ENCODE measurements around the gene ABI3. TPM values are rescaled to one million over a fixed set of nuclear protein-coding genes. Genes with fewer than 3 reads are reported as not detected.

The ABI3 gene
- total RNA-seq, 1 donor from 2014 or later, result not detected

DNA sequence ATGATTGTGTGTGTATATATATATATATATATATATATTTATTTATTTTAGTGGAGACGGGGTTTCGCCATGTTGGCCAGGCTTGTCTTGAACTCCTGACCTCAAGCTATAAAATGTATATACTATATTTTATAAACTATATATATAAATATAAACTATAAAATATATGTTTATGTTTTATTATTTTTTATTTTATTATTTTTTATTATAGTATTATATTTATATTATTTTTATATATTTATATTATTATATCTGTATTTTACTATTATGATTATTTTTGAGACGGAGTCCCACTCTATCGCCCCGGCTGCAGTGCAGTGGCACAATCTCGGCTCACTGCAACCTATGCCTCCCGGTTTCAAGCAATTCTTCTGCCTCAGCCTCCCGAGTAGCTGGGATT, 30.5 kb downstream of the ABI3 start:
- Histone ChIP-seq H3K9ac (no peak overlapping the region), H4K20me1 (ENCODE audit: low read depth) (no peaks in the 10 kb centered on the region), H2AFZ (replicated peaks) (no peak overlapping the region), H3K27ac (no peak overlapping the region), H3F3A (ENCODE audit: low read depth) (no peaks in the 10 kb centered on the region), H3K79me2 (ENCODE audit: low read depth) (no peaks in the 10 kb centered on the region), H3K4me1 (no peaks in the 10 kb centered on the region), H3K36me3 (no peaks in the 10 kb centered on the region), H3K4me3 (no peak overlapping the region), H3K9me3 (ENCODE audit: low read depth) (no peaks in the 10 kb centered on the region), H3K27me3 (no peaks in the 10 kb centered on the region), H3K4me2 (no peak overlapping the region)
- no peaks in the 10 kb centered on the region for H3K36me3 Mint-ChIP-seq
- no peaks in the 10 kb centered on the region for H3K4me1 Mint-ChIP-seq
- DNase-seq (ENCODE audit: low spot score), result no peak
- no peak overlapping the region for H3K27ac Mint-ChIP-seq
- peaks cover 3% of the 10 kb centered on the region for H3K27me3 Mint-ChIP-seq (ENCODE audit: insufficient read depth, low read depth)
- no peak overlapping the region for H3K4me3 Mint-ChIP-seq
- TF ChIP-seq EZH2 (IDR thresholded peaks at IDR 0.05), result no peak
- no peak for TF ChIP-seq EZH2phosphoT487 (IDR thresholded peaks at IDR 0.05)
- TF ChIP-seq, protein P1, sequence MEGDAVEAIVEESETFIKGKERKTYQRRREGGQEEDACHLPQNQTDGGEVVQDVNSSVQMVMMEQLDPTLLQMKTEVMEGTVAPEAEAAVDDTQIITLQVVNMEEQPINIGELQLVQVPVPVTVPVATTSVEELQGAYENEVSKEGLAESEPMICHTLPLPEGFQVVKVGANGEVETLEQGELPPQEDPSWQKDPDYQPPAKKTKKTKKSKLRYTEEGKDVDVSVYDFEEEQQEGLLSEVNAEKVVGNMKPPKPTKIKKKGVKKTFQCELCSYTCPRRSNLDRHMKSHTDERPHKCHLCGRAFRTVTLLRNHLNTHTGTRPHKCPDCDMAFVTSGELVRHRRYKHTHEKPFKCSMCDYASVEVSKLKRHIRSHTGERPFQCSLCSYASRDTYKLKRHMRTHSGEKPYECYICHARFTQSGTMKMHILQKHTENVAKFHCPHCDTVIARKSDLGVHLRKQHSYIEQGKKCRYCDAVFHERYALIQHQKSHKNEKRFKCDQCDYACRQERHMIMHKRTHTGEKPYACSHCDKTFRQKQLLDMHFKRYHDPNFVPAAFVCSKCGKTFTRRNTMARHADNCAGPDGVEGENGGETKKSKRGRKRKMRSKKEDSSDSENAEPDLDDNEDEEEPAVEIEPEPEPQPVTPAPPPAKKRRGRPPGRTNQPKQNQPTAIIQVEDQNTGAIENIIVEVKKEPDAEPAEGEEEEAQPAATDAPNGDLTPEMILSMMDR (IDR thresholded peaks at IDR 0.05), result no peak
- H3K9me3 Mint-ChIP-seq, result no peaks in the 10 kb centered on the region

DNA sequence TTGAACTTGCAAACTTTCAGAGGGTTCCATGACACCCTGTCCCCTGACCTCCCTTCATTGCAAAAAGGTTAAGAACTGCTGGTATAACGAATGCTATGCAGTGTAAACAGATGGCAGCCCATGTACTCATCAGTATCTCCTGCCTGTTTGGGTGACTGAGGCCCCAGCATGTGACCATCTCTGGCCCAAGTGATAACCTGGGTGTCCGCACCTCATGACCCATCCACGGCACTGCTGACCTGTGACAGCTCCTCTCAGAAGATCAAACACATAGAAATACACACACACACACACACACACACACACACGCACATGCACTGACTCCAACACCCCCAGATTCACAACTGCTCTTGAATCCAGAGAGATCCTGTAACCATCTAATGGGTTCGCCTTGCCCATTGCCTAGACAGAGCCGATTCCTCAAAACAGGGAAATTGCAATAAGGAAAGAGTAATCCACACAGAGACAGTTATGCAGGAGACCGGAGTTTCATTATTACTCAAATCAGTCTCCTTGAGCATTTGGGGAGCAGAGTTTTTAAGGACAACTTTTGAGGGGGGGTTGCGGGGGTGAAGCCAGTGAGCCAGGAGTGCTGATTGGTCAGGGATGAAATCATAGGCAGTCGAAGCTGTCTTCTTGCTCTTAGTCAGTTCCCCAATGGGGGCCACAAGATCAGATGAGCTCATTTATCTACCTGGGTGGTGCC, 31.3 kb downstream of the ABI3 start:
- peaks cover 3% of the 10 kb centered on the region for H3K27me3 Mint-ChIP-seq (ENCODE audit: insufficient read depth, low read depth)

DNA sequence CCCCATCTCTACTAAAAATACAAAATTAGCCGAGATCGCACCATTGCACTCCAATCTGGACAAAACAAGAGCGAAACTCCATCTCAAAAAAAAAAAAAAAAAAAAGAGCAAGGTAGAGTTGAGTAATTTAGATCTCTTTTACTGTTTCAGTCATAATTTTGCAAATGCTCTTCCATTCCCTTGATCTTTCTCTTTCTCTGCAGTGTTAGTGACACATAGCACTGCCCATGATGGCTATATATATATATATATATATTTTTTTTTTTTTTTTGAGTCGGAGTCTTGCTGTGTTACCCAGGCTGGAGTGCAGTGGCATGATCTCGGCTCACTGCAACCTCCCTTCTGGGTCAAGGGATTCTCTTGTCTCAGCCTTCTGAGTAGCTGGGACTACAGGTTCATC, 32.3 kb downstream of the ABI3 start:
- Mint-ChIP-seq H3K36me3 (no peaks in the 10 kb centered on the region), H3K4me3 (no peak overlapping the region), H3K27me3 (ENCODE audit: insufficient read depth, low read depth) (peaks cover 8% of the 10 kb centered on the region), H3K27ac (no peak overlapping the region), H3K9me3 (no peaks in the 10 kb centered on the region), H3K4me1 (no peaks in the 10 kb centered on the region)
- TF ChIP-seq, protein P1 (IDR thresholded peaks at IDR 0.05), result no peak
- no peak for TF ChIP-seq EZH2 (IDR thresholded peaks at IDR 0.05)
- no peak for TF ChIP-seq EZH2phosphoT487 (IDR thresholded peaks at IDR 0.05)
- Histone ChIP-seq H3K4me1 (no peaks in the 10 kb centered on the region), H3K9me3 (ENCODE audit: low read depth) (no peaks in the 10 kb centered on the region), H3K9ac (no peak overlapping the region), H3K27ac (no peak overlapping the region), H3K27me3 (no peaks in the 10 kb centered on the region), H3F3A (ENCODE audit: low read depth) (no peaks in the 10 kb centered on the region), H3K4me2 (no peak overlapping the region), H4K20me1 (ENCODE audit: low read depth) (no peaks in the 10 kb centered on the region), H3K4me3 (no peak overlapping the region), H2AFZ (replicated peaks) (no peak overlapping the region), H3K79me2 (ENCODE audit: low read depth) (no peaks in the 10 kb centered on the region), H3K36me3 (no peaks in the 10 kb centered on the region)
- DNase-seq (ENCODE audit: low spot score), result no peak

More for the DNA sequence above, 31.3 kb downstream of the ABI3 start:
- no peaks in the 10 kb centered on the region for H3K9me3 ChIP-seq (ENCODE audit: low read depth)
- no peak for DNase-seq (ENCODE audit: low spot score)
- Mint-ChIP-seq H3K4me3 (no peak overlapping the region), H3K27ac (no peak overlapping the region), H3K36me3 (no peaks in the 10 kb centered on the region), H3K4me1 (no peaks in the 10 kb centered on the region), H3K9me3 (no peaks in the 10 kb centered on the region)
- no peaks in the 10 kb centered on the region for H4K20me1 ChIP-seq (ENCODE audit: low read depth)
- H3K4me1 ChIP-seq, result no peaks in the 10 kb centered on the region
- no peak overlapping the region for H3K9ac ChIP-seq
- H3K27ac ChIP-seq, result no peak overlapping the region
- H3F3A ChIP-seq (ENCODE audit: low read depth), result no peaks in the 10 kb centered on the region
- H3K27me3 ChIP-seq, result no peaks in the 10 kb centered on the region
- H3K4me3 ChIP-seq, result no peak overlapping the region
- H3K4me2 ChIP-seq, result no peak overlapping the region
- TF ChIP-seq EZH2phosphoT487 (IDR thresholded peaks at IDR 0.05) (no peak), EZH2 (IDR thresholded peaks at IDR 0.05) (no peak)
- TF ChIP-seq, protein P1 (IDR thresholded peaks at IDR 0.05), result no peak
- H3K36me3 ChIP-seq, result no peaks in the 10 kb centered on the region
- H2AFZ ChIP-seq (replicated peaks), result no peak overlapping the region
- no peaks in the 10 kb centered on the region for H3K79me2 ChIP-seq (ENCODE audit: low read depth)
